Stimulated activated CD4-positive, alpha-beta T cell treated with anti-CD3 and anti-CD28 coated beads, Interleukin-12 subunit alpha, Interleukin-12 subunit beta, amount 100 ng/mL, for 4 hours (primary cell): Measurements from ENCODE around the gene ARID3A.

Experiments
- DNase-seq: peaks from one replicate; pipeline ENCODE4 v3.0.0-alpha.2; 2020

ARID3A gene

DNA sequence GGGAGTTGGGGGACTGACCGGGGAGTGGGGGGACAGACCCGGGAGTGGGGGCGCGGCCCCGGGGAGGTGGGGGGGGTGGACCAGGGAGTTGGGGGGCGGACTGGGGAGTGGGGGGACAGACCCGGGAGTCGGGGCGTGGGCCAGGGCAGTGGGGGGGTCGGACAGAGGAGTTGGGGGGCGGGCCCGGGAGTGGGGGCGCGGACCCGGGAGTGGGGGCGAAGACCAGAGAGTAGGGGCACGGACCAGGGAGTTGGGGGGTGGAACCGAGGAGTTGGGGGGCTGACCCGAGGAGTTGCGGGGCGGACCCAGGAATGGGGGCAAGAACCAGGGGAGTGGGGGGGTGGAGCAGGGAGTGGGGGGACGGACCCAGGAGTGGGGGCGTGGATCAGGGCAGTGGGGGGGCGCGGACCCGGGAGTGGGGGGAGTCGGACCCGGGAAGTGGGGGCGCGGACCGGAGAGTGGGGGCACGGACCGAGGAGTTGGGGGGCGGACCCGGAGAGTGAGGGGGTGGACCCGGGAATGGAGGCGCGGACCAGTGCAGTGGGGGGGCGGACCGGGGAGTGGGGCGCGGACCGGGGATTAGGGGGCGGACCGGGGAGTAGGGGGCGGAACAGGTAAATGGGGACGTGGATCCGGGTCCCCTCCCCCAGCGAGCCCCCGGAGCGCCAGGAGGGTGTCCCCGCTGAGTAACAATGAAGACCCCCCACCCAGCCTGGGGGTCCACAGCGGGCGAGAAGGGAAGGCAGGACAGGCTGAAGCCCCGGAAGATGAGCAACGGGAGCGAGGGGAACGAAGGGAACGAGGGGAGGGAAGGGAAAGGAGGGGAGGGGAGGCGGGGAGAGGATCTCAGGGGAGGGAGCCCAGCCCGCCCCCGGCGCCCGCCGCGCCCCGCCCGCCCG lies 13.4 kb upstream of the ARID3A start:
- DNase-seq: no peak

DNA sequence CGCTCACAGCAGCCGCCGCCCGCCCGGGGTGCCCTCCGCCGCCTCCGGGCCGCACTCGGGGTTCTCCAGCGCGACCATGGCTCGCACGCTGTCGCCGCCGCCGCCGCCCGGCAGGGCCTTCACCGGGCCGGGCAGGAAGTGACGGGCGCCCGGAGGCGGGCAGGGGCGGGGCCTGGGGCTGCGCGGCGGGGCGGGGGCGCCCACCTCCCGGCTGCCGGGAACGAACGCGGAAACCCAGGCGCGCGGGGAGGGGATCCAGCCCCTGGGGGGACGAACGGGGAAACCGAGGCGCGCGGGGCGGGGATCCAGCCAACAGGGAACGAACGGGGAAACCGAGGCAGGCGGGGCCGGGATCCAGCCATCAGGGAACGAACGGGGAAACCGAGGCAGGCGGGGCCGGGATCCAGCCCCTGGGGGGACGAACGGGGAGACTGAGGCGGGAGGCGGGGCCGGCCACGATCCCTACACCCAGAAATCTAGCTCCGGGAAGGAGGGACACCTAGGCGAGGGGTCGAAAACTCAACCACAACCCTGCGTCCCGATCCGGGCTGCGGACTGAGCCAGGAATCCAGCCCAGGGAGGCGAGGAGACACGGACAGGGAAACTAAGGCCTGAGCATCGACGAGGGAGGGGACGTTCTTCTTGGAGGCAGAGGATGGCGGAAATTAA lies 12.6 kb upstream of the ARID3A start, which contains the start of gene R3HDM4:
R3HDM4 (minus strand) TSS at position 140 of the 669 bp plus-strand sequence; CDS start at position 78, 62 bp downstream.
- peak; percentile 86 for DNase-seq

DNA sequence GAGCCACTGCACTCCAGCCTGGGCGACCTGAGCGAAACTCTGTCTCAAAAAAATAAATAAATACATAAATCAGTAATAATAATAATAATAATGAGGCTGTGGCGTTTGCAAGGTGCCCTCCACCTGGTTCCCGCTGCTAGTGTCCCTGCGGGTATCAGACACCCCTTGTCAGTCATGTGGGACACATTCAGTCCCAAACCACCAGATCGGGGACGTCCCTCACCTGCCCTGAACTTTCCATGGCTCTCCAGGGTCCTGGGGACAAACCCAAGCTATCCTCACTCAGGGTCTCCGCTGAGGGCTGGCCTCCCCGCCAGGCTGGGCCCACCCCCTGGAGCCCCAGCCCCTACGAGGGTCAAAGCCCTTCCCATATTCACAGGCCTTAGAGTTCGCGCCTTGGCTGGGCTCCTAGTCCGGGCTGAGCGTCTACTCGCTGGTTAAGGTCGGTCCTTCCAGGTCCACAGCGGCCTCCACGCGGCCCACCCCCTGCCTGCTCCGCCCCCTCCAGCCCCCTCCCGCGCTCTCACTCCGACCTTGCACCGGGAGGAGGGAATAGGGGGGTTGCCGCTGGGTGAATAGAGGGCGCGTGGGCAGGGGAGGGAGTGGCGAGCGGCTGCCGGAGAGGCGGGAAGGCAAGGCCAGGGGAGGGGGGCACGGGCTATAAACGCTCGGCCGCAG lies 9.1 kb upstream of the ARID3A start:
- DNase-seq: peak; percentile 55

DNA sequence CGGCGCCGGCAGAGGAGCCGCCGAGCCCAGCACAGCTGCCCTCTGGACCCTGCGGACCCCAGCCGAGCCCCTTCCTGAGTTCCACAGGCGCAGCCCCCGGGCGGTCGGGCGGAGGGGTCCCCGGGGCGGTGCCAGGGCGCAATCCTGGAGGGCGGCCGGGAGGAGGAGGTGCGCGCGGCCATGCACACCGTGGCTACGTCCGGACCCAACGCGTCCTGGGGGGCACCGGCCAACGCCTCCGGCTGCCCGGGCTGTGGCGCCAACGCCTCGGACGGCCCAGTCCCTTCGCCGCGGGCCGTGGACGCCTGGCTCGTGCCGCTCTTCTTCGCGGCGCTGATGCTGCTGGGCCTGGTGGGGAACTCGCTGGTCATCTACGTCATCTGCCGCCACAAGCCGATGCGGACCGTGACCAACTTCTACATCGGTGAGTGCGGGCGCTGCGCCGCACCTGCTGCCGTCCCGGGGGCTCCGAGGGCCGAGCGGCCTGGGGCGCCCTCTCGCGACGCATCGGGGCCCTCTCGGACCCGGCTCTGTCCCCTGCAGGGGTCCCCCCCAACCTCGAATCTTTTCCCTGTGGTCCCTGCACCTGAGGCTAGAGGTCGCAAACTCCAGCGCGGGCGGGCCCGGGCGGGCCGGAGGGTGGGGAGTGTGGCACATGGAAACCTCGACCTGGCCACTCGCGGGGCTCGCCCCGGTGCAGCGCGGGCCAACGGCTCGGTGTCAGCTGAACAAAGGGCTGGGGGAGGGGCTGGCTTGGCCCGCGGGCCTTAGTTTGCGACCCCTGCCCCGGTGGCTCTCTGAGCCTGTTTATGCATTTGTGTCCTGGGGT lies 8.3 kb upstream of the ARID3A start, which contains the start of gene KISS1R:
KISS1R (plus strand) TSS at position 11 of the 829 bp plus-strand sequence; CDS start at position 181, 170 bp downstream.
- peak; percentile 48 for DNase-seq

DNA sequence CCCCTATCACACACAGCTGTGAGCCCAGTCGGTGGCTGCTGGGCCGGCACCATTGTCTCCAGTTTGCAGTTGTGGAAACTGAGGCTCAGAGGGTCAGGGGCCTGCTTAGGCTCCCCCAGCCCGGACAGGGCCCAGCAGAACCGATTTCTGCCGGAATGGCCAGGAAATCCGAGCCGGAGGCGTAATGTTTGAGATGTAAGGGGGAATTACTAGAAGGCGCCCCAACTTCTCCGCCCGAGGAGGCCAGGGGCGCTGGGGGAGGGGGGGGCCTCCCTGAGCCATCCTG lies 7.7 kb upstream of the ARID3A start:
- no peak for DNase-seq

DNA sequence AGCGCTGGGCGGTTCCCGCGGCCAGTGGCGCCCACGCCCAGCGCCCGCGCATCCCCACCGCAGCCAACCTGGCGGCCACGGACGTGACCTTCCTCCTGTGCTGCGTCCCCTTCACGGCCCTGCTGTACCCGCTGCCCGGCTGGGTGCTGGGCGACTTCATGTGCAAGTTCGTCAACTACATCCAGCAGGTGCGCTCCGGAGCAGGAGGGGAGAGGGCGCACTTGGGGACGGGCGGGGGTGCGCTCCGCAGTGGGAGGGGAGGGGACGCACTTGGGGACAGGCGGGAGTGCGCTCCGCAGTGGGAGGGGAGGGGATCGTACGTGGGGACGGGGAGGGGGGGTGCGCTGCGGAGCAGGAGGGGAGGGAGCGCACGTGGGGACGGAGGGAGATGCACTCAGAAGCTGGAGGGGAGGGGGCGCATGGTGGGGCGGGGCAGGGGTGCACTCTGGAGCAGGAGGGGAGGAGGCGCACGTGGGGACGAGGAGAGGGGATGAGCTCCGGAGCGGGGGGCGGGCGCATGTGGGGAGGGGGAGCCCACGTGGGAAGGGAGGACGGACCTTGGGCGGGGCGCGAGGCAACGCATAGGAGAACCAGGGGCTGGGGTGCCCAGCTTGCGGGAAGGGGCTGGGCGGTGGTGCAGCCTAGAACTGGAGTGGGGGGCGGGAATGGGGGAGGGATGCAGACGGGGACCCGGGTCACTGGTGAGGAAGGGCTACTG lies 7.2 kb upstream of the ARID3A start:
- DNase-seq: no peak

DNA sequence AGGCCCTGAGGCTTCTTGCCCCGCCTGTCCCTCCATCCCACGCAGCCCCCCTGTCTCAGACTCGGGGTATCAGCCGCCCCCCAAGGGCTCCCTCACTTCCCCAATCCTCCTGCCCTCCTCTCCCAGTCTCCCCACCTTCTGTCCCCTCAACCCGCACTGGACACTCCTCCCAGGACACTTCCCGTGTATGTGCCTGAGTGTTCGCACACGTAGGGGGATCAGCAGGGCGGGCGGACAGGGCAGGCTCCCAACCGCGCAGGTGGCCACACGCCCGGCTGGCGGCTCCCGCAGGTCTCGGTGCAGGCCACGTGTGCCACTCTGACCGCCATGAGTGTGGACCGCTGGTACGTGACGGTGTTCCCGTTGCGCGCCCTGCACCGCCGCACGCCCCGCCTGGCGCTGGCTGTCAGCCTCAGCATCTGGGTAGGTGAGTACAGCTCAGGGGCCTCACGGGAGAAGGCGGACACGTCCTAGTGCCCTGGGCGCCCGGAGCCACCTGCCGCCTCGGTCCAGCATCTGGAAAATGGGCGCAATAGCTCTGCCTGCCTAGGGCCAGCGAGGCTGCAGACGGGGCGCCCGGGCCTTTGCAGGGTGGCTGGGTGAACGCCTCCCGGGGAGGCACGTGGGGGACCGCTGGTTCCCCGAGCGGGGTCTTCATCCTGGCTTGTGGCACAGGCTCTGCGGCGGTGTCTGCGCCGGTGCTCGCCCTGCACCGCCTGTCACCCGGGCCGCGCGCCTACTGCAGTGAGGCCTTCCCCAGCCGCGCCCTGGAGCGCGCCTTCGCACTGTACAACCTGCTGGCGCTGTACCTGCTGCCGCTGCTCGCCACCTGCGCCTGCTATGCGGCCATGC lies 6.4 kb upstream of the ARID3A start:
- no peak for DNase-seq

DNA sequence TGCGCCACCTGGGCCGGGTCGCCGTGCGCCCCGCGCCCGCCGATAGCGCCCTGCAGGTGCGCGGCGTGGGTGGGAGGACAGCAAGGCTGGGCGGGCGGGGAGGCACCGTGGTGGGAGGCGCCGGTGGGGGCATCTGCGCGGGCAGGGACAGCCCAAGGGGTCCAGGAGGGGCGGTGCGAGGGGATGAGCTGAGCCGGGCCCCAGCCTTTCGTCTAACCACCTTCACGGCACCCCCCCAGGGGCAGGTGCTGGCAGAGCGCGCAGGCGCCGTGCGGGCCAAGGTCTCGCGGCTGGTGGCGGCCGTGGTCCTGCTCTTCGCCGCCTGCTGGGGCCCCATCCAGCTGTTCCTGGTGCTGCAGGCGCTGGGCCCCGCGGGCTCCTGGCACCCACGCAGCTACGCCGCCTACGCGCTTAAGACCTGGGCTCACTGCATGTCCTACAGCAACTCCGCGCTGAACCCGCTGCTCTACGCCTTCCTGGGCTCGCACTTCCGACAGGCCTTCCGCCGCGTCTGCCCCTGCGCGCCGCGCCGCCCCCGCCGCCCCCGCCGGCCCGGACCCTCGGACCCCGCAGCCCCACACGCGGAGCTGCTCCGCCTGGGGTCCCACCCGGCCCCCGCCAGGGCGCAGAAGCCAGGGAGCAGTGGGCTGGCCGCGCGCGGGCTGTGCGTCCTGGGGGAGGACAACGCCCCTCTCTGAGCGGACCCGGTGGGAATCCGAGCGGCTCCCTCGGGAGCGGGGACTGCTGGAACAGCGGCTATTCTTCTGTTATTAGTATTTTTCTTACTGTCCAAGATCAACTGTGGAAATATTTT lies 5.6 kb upstream of the ARID3A start:
- peak; percentile 65 for DNase-seq

DNA sequence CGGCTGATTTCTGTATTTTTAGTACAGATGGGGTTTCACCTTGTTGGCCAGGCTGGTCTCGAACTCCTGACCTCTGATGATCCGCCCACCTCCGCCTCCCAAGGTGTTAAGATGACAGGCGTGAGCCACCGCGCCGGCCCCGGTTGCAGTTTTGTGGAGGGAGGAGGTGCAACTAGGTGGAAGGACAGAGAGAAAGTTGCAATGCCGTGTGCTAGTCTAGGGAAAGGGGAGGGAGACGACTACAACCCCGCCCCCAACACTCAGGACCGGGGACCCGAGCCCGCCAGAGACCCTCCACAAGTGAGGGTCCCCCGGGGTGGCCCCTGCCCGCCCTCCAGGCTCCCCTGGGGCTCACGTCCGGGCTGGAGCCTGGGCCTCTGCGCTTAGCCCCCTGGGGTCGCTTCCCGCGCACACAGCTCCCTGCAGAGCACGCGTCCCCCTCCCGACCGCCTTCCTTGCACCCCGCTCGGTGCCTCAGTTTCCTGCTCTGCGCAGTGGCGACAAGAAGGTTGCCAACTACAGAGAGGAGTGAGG lies 1.2 kb upstream of the ARID3A start:
- DNase-seq: no peak

DNA sequence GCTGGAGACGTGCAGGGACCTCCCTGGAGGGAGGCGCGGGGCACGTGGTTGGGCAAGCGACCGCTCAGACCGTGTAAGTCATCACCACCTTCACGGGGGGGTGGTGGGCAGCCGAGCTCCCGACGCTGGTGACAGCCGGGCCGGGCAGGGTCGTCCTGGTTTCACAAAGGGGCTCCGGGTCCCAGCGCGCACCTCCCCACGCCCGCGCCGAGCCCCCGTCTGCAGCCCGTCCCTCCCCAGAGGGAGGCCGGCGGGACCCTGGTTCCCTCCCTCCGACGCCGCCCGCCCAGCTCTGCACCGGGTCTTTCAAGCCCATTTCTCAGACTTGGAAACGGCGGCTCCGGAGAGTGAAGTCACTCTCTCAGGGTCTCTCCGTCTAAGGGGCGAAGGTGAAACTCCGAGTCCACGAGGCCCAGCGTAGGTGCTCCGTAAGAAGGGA lies 729 bp upstream of the ARID3A start:
- DNase-seq: no peak

DNA sequence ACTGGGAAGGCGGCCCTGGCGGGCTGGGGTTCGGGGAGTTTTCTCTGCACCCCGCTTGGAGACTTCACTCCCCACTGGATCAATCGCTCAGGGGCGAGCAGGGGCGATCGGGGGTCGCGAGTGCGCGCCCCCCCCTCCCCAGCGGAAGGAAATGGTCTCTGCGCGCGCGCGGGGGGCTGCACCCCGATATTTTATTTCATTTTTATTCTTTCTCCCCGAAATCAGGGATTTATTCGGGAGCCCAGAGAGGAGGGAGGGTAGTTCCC lies 421 bp downstream of the ARID3A start:
- DNase-seq: no peak

DNA sequence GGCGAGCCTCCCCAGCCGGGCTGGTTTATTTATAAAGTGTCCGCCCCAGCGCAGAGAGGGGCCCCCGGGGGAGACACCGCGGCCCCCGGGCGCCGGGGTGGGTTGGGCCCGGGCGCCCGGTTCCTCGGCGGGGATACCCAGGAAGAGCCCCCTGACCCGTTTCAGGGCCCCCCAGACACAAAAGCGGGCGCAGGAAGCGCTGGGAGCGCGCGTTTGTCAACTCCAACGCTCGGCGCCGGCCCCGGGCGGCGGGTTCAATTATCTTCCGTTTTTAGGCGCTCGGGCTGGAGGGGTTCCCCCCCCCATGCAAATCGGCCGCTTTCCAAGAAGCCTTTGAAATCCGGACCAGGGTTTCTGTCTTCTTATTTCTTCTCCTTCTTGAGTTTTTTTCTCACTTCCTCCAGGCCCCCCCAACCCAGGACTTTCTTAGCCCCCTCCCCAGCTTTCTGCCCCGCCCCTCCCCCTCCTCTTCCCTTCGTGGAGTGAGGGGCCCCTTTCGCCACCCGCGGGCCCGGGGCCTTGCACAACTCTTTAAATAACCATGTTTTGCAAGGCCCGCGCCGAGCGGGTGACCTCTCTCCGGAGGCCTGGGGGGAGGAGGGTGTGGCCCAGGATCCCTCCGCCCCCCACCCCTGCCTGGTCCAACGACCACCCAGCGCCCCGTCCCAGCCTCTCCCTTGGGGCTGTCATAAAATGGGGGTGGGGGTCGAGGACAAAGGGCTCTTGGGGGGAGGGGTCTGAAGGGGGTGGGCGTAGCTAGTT lies 935 bp downstream of the ARID3A start:
- no peak for DNase-seq

DNA sequence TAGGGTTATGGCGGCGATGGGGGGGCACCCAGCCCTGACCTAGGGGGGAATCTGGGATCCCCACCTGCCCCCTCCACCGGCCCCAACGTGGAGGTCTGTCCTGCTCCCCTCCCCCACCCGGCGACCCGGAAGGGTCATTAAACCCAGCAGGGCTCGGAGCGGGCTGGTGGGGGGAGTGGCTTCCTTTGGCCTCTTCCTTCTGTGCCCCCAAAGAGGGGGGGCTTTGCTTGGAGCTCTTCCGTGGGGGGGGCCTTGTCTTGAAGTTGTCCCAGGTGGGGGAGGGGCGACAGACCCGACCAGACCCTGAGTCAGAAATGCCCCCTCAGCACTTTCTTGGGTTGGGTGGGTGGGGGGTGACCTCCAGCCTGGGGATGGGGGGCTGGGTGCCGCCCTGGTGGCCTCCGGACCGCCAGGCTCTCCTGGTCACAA lies 1.5 kb downstream of the ARID3A start:
- DNase-seq: no peak

DNA sequence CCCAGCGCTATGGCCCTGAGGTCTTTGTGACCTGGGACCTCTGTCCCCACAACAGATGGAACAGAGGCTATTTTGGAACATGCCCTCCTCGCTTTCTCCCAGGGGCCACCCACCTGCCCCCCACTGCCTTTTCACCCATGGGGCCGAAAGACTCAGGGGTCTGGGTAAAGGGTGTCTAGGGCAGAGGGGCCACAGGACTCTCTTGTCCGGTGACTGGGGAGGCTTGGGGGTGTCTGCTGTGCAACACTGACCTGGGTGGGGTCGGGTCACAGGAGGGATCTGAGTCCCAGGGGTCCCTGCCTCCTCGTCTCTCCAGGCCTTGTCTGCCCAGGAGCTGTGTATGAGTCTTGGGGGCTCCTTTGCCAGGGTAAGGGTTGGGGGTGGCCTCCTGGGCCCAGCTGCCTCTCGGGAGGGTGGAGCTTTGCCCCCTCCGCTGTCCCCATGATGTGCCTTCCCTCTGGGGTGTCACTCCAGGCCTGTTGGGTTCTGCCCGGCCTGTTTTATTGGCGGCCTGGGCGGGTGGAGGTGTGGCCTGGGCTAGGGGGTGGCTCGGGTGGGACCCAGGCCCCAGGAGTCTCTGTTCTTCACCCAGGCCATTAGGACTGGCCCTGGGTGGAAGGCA lies 2.1 kb downstream of the ARID3A start:
- DNase-seq: no peak

DNA sequence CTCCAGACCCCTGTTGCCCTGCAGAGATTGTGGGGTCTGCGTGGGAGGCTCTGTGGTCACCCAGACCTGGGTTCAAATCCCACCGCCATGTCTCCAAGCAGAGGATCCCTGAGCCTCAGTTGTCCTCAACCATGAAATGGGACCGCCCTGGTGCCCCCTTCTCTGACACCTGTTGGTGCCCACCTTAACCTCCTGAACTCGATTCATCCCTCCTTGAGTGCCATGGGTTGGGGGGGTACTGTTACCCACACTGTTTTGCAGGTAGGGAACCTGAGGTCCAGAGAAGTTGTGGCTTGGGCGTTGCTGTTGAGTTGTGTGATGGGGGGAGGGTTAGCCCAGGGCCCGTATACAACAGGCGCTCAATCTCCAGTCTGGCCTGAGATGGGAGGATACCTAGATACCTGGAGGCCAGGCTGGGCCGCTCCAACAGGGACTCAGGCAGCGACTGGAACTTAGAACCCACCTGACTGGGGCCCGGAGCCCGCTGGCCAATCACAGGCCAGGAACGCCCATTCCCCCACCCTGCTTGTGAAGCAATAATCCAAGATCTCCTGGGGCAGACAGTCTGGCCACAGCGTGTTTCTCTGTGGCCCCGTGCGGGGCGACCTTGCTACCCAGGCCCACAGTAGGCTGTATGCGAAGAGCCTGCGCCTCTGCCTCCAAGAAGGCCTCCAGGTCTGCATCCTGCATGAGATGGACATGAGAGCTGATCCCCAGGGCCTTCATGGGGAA lies 2.8 kb downstream of the ARID3A start:
- DNase-seq: no peak

DNA sequence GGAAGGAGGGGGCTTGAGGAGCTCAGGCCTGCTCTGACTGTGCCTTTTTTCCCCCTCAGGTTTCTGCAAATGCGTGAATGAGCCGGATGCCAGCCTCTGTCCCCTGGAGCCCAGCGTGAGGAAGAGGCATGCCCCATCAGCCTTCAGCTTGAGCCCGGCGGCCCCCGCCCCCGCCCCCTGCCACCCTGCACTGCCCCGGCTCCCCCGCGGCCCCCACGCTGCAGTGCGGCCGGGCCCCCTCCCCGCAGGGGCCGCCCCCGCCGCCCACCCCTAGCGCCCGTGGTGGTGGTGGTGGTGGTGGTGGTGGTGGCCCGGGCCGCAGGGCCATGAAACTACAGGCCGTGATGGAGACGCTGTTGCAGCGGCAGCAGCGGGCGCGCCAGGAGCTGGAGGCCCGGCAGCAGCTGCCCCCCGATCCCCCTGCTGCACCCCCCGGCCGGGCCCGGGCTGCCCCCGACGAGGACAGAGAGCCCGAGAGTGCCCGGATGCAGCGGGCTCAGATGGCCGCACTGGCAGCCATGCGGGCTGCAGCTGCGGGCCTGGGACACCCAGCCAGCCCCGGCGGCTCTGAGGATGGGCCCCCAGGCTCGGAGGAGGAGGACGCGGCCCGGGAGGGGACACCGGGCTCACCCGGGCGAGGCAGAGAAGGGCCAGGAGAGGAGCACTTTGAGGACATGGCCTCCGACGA lies 3.5 kb downstream of the ARID3A start:
- no peak for DNase-seq

DNA sequence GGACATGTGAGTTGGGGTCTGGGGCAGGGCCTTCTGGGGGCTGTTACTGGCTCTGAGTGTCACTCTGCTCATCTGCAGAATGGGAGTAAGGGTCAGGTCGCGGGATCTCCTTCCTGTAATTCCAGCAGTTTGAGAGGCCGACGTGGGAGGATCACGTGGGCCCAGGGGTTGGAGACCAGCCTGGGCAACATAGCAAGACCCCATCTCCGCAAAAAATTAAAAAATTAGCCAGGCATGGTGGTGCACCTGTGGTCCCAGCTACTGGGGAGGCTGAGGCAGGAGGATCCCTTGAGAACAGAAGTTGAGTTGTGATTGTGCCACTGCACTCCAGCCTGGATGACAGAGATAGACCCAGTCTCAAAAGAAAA lies 4.0 kb downstream of the ARID3A start:
- no peak for DNase-seq
